Common myeloid progenitor, CD34-positive (primary cell): ENCODE results near the gene PACRG.

Experiments
- CTCF ChIA-PET: fragments of 350-600 bp; sonication (Branson Sonifier 250); formaldehyde crosslinking; loops from one replicate; lab custom pipeline; 2021; ENCODE audit warnings: antibody characterized with exemption; lab: Charles Lee
- POLR2A ChIA-PET: fragments of 350-600 bp; sonication (Branson Sonifier 250); formaldehyde crosslinking; loops from one replicate; lab custom pipeline; 2021; ENCODE audit warnings: antibody characterized with exemption; lab: Charles Lee
- DNase-seq, 3 donors: peaks; one replicate each; pipeline versions ENCODE4 v3.0.0 to v3.0.0-alpha.2; 2013
- H3K27ac ChIP-seq, 2 experiments: 1 replicate in 1 of 2; 2 replicates in 1 of 2; pipeline ENCODE4 v1.7.0; 2013; ENCODE audit warnings: inconsistent platforms in 2 of 2, low read length in 2 of 2, mild to moderate bottlenecking in 2 of 2, low read depth in 1 of 2, moderate library complexity in 1 of 2; ENCODE audit not compliant: severe bottlenecking in 2 of 2, insufficient read depth in 1 of 2, poor library complexity in 1 of 2
- H3K27me3 ChIP-seq, 5 experiments: replicated peaks in 2 of 5; 1 replicate in 3 of 5; 2 replicates in 2 of 5; pipeline versions ENCODE4 v1.6.1 to v1.7.0; 2013; ENCODE audit warnings: low read length in 4 of 5, mild to moderate bottlenecking in 2 of 5, moderate library complexity in 2 of 5, inconsistent platforms in 1 of 5; ENCODE audit not compliant: insufficient read depth in 5 of 5, control insufficient read depth in 4 of 5
- H3K36me3 ChIP-seq, 4 experiments: 1 replicate in 2 of 4; 2 replicates in 2 of 4; pipeline versions ENCODE4 v1.6.1 to v1.7.0; 2013; ENCODE audit warnings: low read length in 3 of 4, control low read depth in 1 of 4, mild to moderate bottlenecking in 1 of 4; ENCODE audit not compliant: control insufficient read depth in 4 of 4, insufficient read depth in 4 of 4
- H3K4me1 ChIP-seq, 4 experiments: 1 replicate in 3 of 4; 2 replicates in 1 of 4; pipeline versions ENCODE4 v1.6.1 to v1.7.1; 2013; ENCODE audit warnings: low read length in 3 of 4, mild to moderate bottlenecking in 3 of 4, control low read depth in 1 of 4, inconsistent platforms in 1 of 4, moderate library complexity in 1 of 4; ENCODE audit not compliant: control insufficient read depth in 4 of 4, insufficient read depth in 4 of 4; ENCODE audit errors: control extremely low read depth in 1 of 4
- H3K4me3 ChIP-seq, 7 experiments: 1 replicate in 4 of 7; 2 replicates in 3 of 7; pipeline versions ENCODE4 v1.5.1 to v1.7.0; 2013; ENCODE audit warnings: mild to moderate bottlenecking in 7 of 7, low read length in 6 of 7, moderate library complexity in 6 of 7, inconsistent platforms in 2 of 7, low read depth in 2 of 7, control low read depth in 1 of 7; ENCODE audit not compliant: insufficient read depth in 4 of 7, control insufficient read depth in 1 of 7; ENCODE audit errors: extremely low read depth in 1 of 7
- H3K9me3 ChIP-seq, 5 experiments: 1 replicate in 4 of 5; 2 replicates in 1 of 5; pipeline versions ENCODE4 v1.6.1 to v1.7.1; 2013; ENCODE audit warnings: low read length in 4 of 5, mild to moderate bottlenecking in 2 of 5, inconsistent platforms in 1 of 5, low read depth in 1 of 5, moderate library complexity in 1 of 5; ENCODE audit not compliant: control insufficient read depth in 4 of 5, insufficient read depth in 2 of 5; ENCODE audit errors: control extremely low read depth in 1 of 5
- WGBS: methylation state at CpG from one replicate; pipeline ENCODE4 v1.1.5; 2013; ENCODE audit not compliant: insufficient coverage; 5-methylcytosine and 5-hydroxymethylcytosine counted together

PACRG gene

GRCh38 chr6:162866656-162867055 lies 138.9 kb downstream of the PACRG start:
- Histone ChIP-seq H3K4me3 (no peak overlapping the region), H3K36me3 (no peaks in the 10 kb centered on the region), H3K4me1 (no peaks in the 10 kb centered on the region), H3K9me3 (no peaks in the 10 kb centered on the region), H3K27me3 (peaks cover 0 to 1% (median 0%) of the 10 kb centered on the region in 5 experiments), H3K27ac (no peak overlapping the region)
- 0% methylated on average over 1 of the region's 1 CpG for WGBS
- ChIA-PET POLR2A (no interaction called here), CTCF (no interaction called here)
- no peak for DNase-seq

GRCh38 chr6:162868397-162868796 lies 140.6 kb downstream of the PACRG start:
- ChIA-PET POLR2A (no interaction called here), CTCF (no interaction called here)
- no peaks in the 10 kb centered on the region for H3K36me3 ChIP-seq
- peaks cover 0 to 1% (median 0%) of the 10 kb centered on the region in 5 experiments for H3K27me3 ChIP-seq
- no peaks in the 10 kb centered on the region for H3K9me3 ChIP-seq
- H3K4me3 ChIP-seq, result no peak overlapping the region
- WGBS, result 91% methylated on average over 6 of the region's 18 CpGs
- no peak overlapping the region for H3K27ac ChIP-seq
- H3K4me1 ChIP-seq, result no peaks in the 10 kb centered on the region
- no peak for DNase-seq

GRCh38 chr6:162871966-162872365 lies 144.2 kb downstream of the PACRG start:
- POLR2A ChIA-PET, result no interaction called here

GRCh38 chr6:162873537-162873936 lies 145.8 kb downstream of the PACRG start:
- H3K9me3 ChIP-seq, result no peaks in the 10 kb centered on the region
- no peak overlapping the region for H3K4me3 ChIP-seq
- POLR2A ChIA-PET, result no interaction called here
- WGBS, result 100% methylated on average over 1 of the region's 2 CpGs
- CTCF ChIA-PET, result no interaction called here
- no peak overlapping the region for H3K27ac ChIP-seq
- no peak for DNase-seq
- H3K4me1 ChIP-seq, result no peaks in the 10 kb centered on the region
- H3K36me3 ChIP-seq, result no peaks in the 10 kb centered on the region
- H3K27me3 ChIP-seq, result no peaks in the 10 kb centered on the region

More at GRCh38 chr6:162871966-162872365, 144.2 kb downstream of the PACRG start:
- WGBS, result no CpG with 5 or more reads among the region's 1 CpG
- H3K4me3 ChIP-seq, result no peak overlapping the region
- no peak overlapping the region for H3K27ac ChIP-seq
- CTCF ChIA-PET, result no interaction called here
- H3K36me3 ChIP-seq, result no peaks in the 10 kb centered on the region
- DNase-seq, result no peak
- peaks cover 0 to 1% (median 0%) of the 10 kb centered on the region in 5 experiments for H3K27me3 ChIP-seq
- H3K9me3 ChIP-seq, result no peaks in the 10 kb centered on the region
- H3K4me1 ChIP-seq, result no peaks in the 10 kb centered on the region

GRCh38 chr6:162875070-162875469 lies 147.3 kb downstream of the PACRG start:
- ChIA-PET CTCF (no interaction called here), POLR2A (no interaction called here)
- no peaks in the 10 kb centered on the region for H3K36me3 ChIP-seq
- WGBS, result 100% methylated on average over 2 of the region's 2 CpGs
- H3K27me3 ChIP-seq, result no peaks in the 10 kb centered on the region
- H3K4me3 ChIP-seq, result no peak overlapping the region
- H3K4me1 ChIP-seq, result no peaks in the 10 kb centered on the region
- no peak overlapping the region for H3K27ac ChIP-seq
- DNase-seq, result no peak
- H3K9me3 ChIP-seq, result no peaks in the 10 kb centered on the region

- Histone ChIP-seq H3K36me3 (no peaks in the 10 kb centered on the region), H3K4me3 (no peak overlapping the region), H3K27me3 (no peaks in the 10 kb centered on the region), H3K27ac (no peak overlapping the region), H3K9me3 (no peaks in the 10 kb centered on the region), H3K4me1 (no peaks in the 10 kb centered on the region)
- WGBS, result 100% methylated on average over 1 of the region's 8 CpGs
- CTCF ChIA-PET, result no interaction called here
- DNase-seq, result no peak
- POLR2A ChIA-PET, result no interaction called here
Observed at GRCh38 chr6:162882801-162883481, 155.2 kb downstream of the PACRG start.

- H3K27ac ChIP-seq, result no peak overlapping the region
- no peaks in the 10 kb centered on the region for H3K36me3 ChIP-seq
- CTCF ChIA-PET, result no interaction called here
- H3K9me3 ChIP-seq, result peaks cover 0 to 2% (median 0%) of the 10 kb centered on the region in 5 experiments
- H3K4me1 ChIP-seq, result no peaks in the 10 kb centered on the region
- POLR2A ChIA-PET, result no interaction called here
- no peak overlapping the region for H3K4me3 ChIP-seq
- 93% methylated on average over 5 of the region's 15 CpGs for WGBS
- no peaks in the 10 kb centered on the region for H3K27me3 ChIP-seq
- DNase-seq, result no peak
Observed at GRCh38 chr6:162887981-162888689, 160.4 kb downstream of the PACRG start.
